ENCODE data around the gene DYNC1I1.

The DYNC1I1 gene

DNA sequence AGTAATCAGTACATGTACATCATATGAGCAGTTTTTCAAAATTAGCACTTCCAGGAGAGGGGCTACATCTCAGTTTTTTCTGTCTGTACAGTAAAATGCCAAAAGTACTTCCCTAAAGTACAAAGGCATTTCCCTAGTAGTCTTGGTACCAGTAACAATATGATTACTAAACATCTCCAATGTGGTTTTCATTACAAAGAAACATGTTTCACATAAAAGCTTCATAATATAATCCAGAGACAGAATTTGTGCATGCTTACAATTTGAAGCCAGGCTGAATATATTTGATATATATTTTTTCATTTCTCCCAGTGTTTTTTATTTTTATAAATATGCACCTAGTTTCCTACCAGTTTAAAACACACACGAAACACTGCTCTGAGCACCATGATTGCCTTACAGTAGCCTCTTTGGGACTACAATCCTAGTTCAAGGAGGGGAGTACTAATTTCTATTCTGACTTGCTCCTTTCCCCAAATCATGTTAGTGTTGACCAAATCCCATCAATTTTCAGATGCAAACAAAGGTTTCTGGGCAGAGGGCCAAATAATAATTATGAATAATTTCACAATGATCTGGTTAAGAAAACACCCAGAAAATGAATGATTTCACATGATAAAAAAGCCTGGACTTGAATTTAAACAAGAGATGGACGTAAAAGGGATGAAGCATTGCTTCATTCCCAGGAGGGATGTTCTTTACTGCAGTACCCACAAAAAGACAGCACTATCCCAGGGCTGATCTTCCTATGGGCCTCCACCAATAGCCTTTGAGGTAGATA is 348.3 kb downstream of the DYNC1I1 start:
- in situ Hi-C loops (cut with MboI; ENCODE audit: low sequenced_read_pairs): no loop called here

DNA sequence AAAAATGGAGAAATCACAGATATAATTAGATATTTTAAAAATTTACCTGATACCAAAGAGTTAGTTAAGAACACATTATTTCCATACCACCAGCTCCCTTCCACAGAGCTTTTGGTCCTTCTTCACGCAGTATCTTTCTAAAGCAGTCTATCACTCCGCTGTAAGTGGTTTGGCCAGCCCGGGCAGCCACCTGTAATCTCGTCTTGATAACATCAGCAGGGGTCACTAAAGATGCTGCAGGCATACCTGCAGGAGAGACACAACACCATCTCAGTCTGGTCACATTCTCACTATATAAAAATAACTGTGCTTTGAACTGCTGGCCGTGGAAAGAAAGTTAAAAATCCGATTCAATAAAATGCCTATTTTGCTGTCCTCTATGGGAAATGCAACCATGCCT is 349.4 kb downstream of the DYNC1I1 start:
- in situ Hi-C loops (cut with MboI; ENCODE audit: low sequenced_read_pairs): no loop called here

DNA sequence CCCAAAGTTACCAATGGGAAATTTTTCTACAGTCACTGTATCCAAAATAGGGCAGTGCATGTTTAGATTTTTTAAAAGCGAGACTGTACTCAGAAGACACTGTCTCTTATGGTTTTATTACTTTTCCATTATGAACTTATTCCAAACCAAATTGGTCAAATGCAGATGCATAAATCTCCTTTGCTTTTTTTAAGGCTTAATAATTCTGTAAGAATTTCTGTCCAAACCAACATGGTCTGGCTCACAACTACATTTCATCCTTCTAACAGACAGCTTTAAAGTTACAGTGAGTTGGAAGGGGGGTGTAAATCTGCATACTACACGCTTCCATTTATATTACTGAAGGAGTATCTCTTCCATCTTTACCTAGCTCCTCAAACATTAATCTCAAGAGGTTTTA is 350.4 kb downstream of the DYNC1I1 start:
- in situ Hi-C loops (cut with MboI; ENCODE audit: low sequenced_read_pairs): no loop called here

GRCh38 chr7:96126382-96126781 is 354.0 kb downstream of the DYNC1I1 start:
- in situ Hi-C loops (cut with MboI; ENCODE audit: low sequenced_read_pairs): no loop called here

- in situ Hi-C loops (cut with MboI; ENCODE audit: low sequenced_read_pairs): no loop called here
Measured at GRCh38 chr7:96127746-96128145, 355.4 kb downstream of the DYNC1I1 start.

DNA sequence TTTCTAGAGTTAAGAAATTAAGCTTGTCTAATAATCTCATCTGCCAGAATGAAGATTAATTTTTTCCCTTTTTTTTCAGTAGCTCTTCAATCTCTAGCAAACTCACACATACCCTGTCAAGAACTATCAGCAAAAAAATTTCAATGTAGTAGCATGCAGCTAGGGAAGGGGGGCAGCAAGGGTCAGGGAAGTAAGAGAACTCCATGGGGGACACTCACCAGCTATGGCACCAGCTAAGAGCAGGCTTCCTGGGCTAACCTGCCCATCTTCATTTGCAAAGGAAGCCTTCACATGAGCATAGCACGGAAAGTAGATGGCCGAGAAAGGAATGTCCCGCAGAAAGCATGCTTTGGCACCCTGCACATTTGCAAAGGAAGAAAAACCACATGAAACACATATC is 359.2 kb downstream of the DYNC1I1 start:
- in situ Hi-C loops (cut with MboI; ENCODE audit: low sequenced_read_pairs): no loop called here

- in situ Hi-C loops (cut with MboI; ENCODE audit: low sequenced_read_pairs): no loop called here
Measured at GRCh38 chr7:96135241-96135640, 362.9 kb downstream of the DYNC1I1 start.

GRCh38 chr7:96136600-96137239 is 364.4 kb downstream of the DYNC1I1 start:
- in situ Hi-C loops (cut with MboI; ENCODE audit: low sequenced_read_pairs): no loop called here

DNA sequence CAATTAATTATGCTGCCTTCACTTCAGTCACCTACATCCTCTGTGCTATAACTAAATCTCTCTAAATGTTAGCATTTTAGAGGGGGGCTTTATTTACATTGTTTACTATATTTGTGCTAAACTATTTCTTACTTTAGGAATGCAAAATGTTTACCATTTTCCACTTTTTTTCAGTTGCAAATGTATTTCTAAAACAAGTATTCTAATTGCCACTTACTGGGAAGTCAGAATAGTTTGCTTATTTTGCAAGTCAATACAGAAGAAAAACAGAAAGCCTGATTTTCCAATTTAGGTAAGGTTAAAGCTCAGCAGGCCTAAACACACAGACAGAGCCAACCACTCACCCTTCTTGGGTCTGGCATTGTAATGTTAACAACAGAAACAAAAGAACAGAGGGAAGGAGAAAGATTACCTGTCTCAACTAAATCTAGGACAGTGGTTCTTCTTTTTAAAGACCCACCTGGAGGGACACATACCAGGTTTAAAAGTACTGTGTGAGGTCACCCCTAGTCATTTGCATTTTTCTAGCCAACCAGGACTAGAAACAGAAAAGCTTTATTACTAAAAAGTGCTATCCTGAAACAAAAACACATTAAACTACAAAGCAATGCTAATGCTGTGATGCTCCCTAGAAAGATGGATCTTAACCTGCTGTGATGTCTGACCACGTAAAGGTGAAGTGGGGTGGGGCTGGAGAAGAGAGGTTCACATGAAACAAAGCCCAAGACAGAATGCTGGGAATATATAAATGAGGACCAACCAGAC is 371.3 kb downstream of the DYNC1I1 start:
- in situ Hi-C loops (cut with MboI; ENCODE audit: low sequenced_read_pairs): no loop called here

GRCh38 chr7:96144260-96144526 is 371.8 kb downstream of the DYNC1I1 start:
- in situ Hi-C loops (cut with MboI; ENCODE audit: low sequenced_read_pairs): no loop called here

All from HL-60/S4 (cell line).